ENCODE data around the gene CMBL. TPM values are rescaled to one million over a fixed set of nuclear protein-coding genes. Genes with fewer than 3 reads are reported as not detected.

CMBL gene
- total RNA-seq, 1 experiment from 2014 or later, result 12.9 TPM

DNA sequence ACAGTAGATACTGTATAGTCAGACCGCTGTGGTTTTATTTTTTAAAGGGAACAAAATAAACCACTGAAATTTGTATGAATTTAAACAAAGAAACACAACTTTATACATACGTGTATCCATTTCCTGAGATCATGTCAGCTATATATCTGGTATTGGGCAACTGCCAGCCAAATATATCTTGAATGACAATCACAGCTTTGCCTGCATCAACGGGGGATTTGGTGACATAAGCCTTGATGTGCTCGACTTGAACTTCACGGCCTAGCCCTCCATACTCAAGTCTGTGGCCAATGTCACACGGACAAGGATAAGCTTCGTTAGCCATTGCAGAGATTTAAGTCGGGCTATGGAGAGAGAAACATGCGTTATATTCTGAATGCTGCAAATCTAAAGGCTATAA is 17.3 kb downstream of the CMBL start:
- no peak overlapping the region for H3K4me3 Mint-ChIP-seq (ENCODE audit: low read depth, unreplicated experiment)
- CTCF ChIA-PET, result no interaction called here
- no TSS peak for BruUV-seq (replicated peaks)
- no peaks in the 10 kb centered on the region for H3K27me3 Mint-ChIP-seq (ENCODE audit: unreplicated experiment)
- intact Hi-C loops (cut with micrococcal nuclease; ENCODE audit: unreplicated experiment), result no loop called here
- peaks cover 14% of the 10 kb centered on the region for H3K36me3 Mint-ChIP-seq (ENCODE audit: insufficient read depth, unreplicated experiment)
- DNase-seq, result no peak
- H3K4me1 Mint-ChIP-seq (ENCODE audit: low read depth, unreplicated experiment), result peaks cover 6% of the 10 kb centered on the region
- TF ChIP-seq, protein P1, sequence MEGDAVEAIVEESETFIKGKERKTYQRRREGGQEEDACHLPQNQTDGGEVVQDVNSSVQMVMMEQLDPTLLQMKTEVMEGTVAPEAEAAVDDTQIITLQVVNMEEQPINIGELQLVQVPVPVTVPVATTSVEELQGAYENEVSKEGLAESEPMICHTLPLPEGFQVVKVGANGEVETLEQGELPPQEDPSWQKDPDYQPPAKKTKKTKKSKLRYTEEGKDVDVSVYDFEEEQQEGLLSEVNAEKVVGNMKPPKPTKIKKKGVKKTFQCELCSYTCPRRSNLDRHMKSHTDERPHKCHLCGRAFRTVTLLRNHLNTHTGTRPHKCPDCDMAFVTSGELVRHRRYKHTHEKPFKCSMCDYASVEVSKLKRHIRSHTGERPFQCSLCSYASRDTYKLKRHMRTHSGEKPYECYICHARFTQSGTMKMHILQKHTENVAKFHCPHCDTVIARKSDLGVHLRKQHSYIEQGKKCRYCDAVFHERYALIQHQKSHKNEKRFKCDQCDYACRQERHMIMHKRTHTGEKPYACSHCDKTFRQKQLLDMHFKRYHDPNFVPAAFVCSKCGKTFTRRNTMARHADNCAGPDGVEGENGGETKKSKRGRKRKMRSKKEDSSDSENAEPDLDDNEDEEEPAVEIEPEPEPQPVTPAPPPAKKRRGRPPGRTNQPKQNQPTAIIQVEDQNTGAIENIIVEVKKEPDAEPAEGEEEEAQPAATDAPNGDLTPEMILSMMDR (IDR thresholded peaks at IDR 0.05; ENCODE audit: unreplicated experiment), result no peak
- H3K27ac Mint-ChIP-seq (ENCODE audit: unreplicated experiment), result no peak overlapping the region
- peaks cover 4% of the 10 kb centered on the region for H3K9me3 Mint-ChIP-seq (ENCODE audit: low read depth, unreplicated experiment)

DNA sequence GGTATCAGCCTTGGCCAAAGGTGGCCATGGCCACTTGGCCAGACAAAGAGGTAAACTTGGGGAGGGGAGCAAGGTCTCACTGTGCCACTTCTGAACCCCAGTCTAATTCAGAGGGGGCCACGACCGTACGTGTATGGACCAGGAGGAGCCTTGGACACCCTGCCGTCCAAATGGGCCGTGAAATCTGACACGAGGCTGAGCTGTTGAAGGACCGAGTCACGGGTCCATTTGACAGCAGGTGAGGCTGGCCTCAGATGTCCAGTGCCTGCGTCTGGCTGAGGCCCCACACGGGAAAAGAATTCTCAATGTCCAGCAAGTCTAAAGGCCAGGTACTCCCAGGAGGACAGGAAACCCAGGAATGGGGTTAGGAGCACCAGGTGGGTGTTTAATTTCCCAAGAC is 17.7 kb downstream of the CMBL start:
- CTCF ChIA-PET, result no interaction called here
- DNase-seq, result no peak
- no TSS peak for BruUV-seq (replicated peaks)
- Mint-ChIP-seq H3K27ac (ENCODE audit: unreplicated experiment) (no peak overlapping the region), H3K27me3 (ENCODE audit: unreplicated experiment) (no peaks in the 10 kb centered on the region), H3K4me3 (ENCODE audit: low read depth, unreplicated experiment) (no peak overlapping the region), H3K9me3 (ENCODE audit: low read depth, unreplicated experiment) (peaks cover 4% of the 10 kb centered on the region), H3K4me1 (ENCODE audit: low read depth, unreplicated experiment) (peaks cover 6% of the 10 kb centered on the region), H3K36me3 (ENCODE audit: insufficient read depth, unreplicated experiment) (peaks cover 14% of the 10 kb centered on the region)
- TF ChIP-seq, protein P1 (IDR thresholded peaks at IDR 0.05; ENCODE audit: unreplicated experiment), result no peak
- intact Hi-C loops (cut with micrococcal nuclease; ENCODE audit: unreplicated experiment), result loop anchor here (2.0 kb wide), 1 partner anchor 17 kb away; the partner anchor contains the start of gene CMBL

DNA sequence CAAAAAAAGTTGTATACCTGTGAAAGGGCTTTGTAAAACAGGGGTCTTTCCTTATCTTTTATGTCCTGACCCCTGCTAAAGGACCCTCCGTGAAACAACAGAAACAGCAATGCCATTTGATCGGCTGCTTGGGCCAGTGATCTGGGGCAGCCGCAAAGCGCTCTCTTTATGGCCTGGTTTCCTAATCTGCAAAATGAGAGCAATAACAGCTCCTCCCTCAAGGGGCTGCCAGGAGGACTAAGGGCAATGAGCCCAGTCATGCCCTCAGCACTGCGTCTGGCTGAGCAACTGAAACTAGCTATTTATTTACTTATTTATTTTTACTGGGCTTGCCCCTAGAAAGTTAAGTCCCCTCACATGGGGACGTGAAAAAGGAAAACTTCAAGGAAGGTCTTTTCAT is 18.3 kb downstream of the CMBL start:
- TF ChIP-seq, protein P1 (IDR thresholded peaks at IDR 0.05; ENCODE audit: unreplicated experiment), result no peak
- Mint-ChIP-seq H3K9me3 (ENCODE audit: low read depth, unreplicated experiment) (peaks cover 4% of the 10 kb centered on the region), H3K36me3 (ENCODE audit: insufficient read depth, unreplicated experiment) (peaks cover 11% of the 10 kb centered on the region), H3K27ac (ENCODE audit: unreplicated experiment) (no peak overlapping the region), H3K4me1 (ENCODE audit: low read depth, unreplicated experiment) (peaks cover 6% of the 10 kb centered on the region), H3K27me3 (ENCODE audit: unreplicated experiment) (no peaks in the 10 kb centered on the region), H3K4me3 (ENCODE audit: low read depth, unreplicated experiment) (no peak overlapping the region)
- CTCF ChIA-PET, result no interaction called here
- intact Hi-C loops (cut with micrococcal nuclease; ENCODE audit: unreplicated experiment), result loop anchor here (2.0 kb wide), 1 partner anchor 17 kb away; the partner anchor contains the start of gene CMBL
- DNase-seq, result no peak
- no TSS peak for BruUV-seq (replicated peaks)

DNA sequence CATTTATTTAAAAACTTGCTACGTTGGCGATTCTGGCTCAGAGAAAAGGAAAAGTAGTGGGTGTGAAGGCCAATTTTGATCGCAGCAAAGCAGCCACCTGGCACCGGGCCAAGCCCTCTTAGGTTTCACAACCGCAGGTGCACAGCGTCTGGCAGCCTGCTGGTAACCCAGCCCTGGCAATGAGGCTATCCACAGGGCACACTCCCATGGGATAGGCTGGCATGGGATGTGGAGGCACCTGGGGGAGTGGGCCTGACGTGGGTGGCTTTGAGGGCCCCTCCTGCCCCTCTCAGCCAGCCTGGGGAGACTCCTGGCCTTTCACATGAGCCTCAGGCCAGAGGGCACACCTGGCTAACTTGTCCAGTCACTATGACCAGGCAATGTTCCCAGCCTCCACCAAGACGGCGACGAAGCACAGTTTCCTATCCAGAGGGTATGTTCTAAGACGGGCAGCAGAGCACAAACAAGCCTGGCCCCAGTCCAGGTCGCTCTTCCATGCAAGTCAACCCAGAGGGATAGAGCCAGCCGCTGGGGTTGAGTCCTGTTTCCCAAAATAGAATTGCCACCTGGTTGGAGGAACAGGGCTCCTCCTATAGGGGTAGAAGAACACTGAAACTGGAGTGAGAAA is 19.0 kb downstream of the CMBL start:
- intact Hi-C loops (cut with micrococcal nuclease; ENCODE audit: unreplicated experiment), result loop anchor here (2.0 kb wide), 1 partner anchor 18 kb away; the partner anchor contains the start of gene CMBL
- CTCF ChIA-PET, result no interaction called here
- TF ChIP-seq, protein P1 (IDR thresholded peaks at IDR 0.05; ENCODE audit: unreplicated experiment), result no peak
- BruUV-seq (replicated peaks), result no TSS peak
- Mint-ChIP-seq H3K27me3 (ENCODE audit: unreplicated experiment) (no peaks in the 10 kb centered on the region), H3K36me3 (ENCODE audit: insufficient read depth, unreplicated experiment) (peaks cover 7% of the 10 kb centered on the region), H3K4me1 (ENCODE audit: low read depth, unreplicated experiment) (peaks cover 10% of the 10 kb centered on the region), H3K9me3 (ENCODE audit: low read depth, unreplicated experiment) (peaks cover 1% of the 10 kb centered on the region), H3K4me3 (ENCODE audit: low read depth, unreplicated experiment) (no peak overlapping the region), H3K27ac (ENCODE audit: unreplicated experiment) (peak overlapping the region; percentile 50)
- peak; percentile 89 for DNase-seq
